Colonic mucosa (tissue), 4 donors: ENCODE measurements around the gene DUSP2. TPM values are rescaled to one million over a fixed set of nuclear protein-coding genes. Genes with fewer than 3 reads are reported as not detected.

Experiments used
- DNase-seq: peaks from one replicate; pipeline ENCODE4 v3.0.0-alpha.2; 2020
- H3K27ac ChIP-seq: fragments of 200-600 bp; one replicate; pipeline ENCODE4 v1.8.0; 2021
- H3K27me3 ChIP-seq: fragments of 200-600 bp; one replicate; pipeline ENCODE4 v1.8.0; 2021
- H3K36me3 ChIP-seq: fragments of 200-600 bp; one replicate; pipeline ENCODE4 v1.8.0; 2021
- H3K4me1 ChIP-seq: fragments of 200-600 bp; one replicate; pipeline ENCODE4 v1.8.0; 2021; ENCODE audit warnings: mild to moderate bottlenecking
- H3K4me3 ChIP-seq: fragments of 200-600 bp; one replicate; pipeline ENCODE4 v1.8.0; 2021
- H3K9ac ChIP-seq, 2 donors: one replicate each; pipeline ENCODE4 v1.7.0; 2013; ENCODE audit warnings: control low read depth in 2 of 2, low read depth in 2 of 2, low read length in 2 of 2
- H3K9me3 ChIP-seq: fragments of 200-600 bp; one replicate; pipeline ENCODE4 v1.8.0; 2021
- intact Hi-C: fragments of 100-400 bp; cut with DNase I; formaldehyde crosslinking; loops from one replicate; pipeline ENCODE4 v1.14.1; 2022
- total RNA-seq, 2 donors: library from RNA; stranded (reverse); fragmentation: NEBNext Ultra II Directional in 1 of 2; extraction: Animal tissue kit (Norgen Biotek cat#: 25700) in 1 of 2; gene quantifications; one replicate each; pipeline ENCODE4 v1.2.1, GENCODE V29; 2021
- TF ChIP-seq, protein P1 (sequence below): fragments of 200-600 bp; IDR thresholded peaks from one replicate; pipeline ENCODE4 v1.8.0; 2022; ENCODE audit warnings: antibody characterized with exemption, mild to moderate bottlenecking
- donor health status: healthy.
- donor health status: DM: no; HTN: no; CAD: no.
- donor health status: DM: no; HTN: no; CAD: no.

Gene DUSP2
- total RNA-seq, 2 donors from 2014 or later: 1.6 to 5.1 TPM

DNA sequence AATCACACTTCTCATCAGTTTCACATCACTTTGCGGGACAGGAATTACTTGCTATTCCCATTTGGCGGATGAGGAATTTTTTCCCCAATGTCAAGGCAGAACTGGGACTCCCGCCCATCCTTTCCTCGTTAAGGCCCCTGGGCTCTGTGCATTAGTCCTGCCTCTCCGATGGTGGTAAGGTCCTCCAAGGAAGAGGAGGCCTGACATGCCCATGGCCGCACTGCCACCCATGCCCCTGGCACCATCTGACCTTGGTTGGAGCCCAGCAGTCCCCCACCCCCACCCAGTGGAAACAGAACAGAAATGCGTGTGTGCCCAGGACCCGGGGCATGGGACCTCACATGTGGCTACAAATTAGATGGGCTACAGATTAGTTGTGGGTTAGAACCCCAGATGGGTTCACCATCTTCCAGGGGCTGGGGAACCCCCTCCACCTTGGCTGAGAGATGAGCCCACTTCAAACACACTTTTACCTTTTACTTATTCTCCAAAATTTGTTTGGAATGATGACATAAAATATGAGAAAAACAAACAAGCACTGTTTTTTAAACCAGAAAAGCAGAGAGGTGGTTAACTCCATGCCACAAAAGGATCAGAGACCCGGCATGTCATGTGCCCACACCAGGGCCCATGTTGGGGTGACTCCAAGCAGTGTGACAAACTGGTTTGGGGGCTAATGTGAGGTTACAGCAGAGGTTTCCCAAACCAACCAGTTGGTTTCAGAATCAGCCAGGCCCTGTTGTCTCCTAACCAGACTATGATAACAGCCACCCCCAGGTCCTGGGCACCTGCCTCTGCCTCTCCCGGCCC is 11.0 kb upstream of the DUSP2 start:
- intact Hi-C loops: no loop called here
- DNase-seq: no peak
- Histone ChIP-seq H3K27ac (no peak overlapping the region), H3K4me1 (no peaks in the 10 kb centered on the region), H3K36me3 (no peaks in the 10 kb centered on the region), H3K4me3 (no peak overlapping the region), H3K9me3 (no peaks in the 10 kb centered on the region), H3K27me3 (no peaks in the 10 kb centered on the region), H3K9ac (no peak overlapping the region)
- TF ChIP-seq, protein P1, sequence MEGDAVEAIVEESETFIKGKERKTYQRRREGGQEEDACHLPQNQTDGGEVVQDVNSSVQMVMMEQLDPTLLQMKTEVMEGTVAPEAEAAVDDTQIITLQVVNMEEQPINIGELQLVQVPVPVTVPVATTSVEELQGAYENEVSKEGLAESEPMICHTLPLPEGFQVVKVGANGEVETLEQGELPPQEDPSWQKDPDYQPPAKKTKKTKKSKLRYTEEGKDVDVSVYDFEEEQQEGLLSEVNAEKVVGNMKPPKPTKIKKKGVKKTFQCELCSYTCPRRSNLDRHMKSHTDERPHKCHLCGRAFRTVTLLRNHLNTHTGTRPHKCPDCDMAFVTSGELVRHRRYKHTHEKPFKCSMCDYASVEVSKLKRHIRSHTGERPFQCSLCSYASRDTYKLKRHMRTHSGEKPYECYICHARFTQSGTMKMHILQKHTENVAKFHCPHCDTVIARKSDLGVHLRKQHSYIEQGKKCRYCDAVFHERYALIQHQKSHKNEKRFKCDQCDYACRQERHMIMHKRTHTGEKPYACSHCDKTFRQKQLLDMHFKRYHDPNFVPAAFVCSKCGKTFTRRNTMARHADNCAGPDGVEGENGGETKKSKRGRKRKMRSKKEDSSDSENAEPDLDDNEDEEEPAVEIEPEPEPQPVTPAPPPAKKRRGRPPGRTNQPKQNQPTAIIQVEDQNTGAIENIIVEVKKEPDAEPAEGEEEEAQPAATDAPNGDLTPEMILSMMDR: no peak

DNA sequence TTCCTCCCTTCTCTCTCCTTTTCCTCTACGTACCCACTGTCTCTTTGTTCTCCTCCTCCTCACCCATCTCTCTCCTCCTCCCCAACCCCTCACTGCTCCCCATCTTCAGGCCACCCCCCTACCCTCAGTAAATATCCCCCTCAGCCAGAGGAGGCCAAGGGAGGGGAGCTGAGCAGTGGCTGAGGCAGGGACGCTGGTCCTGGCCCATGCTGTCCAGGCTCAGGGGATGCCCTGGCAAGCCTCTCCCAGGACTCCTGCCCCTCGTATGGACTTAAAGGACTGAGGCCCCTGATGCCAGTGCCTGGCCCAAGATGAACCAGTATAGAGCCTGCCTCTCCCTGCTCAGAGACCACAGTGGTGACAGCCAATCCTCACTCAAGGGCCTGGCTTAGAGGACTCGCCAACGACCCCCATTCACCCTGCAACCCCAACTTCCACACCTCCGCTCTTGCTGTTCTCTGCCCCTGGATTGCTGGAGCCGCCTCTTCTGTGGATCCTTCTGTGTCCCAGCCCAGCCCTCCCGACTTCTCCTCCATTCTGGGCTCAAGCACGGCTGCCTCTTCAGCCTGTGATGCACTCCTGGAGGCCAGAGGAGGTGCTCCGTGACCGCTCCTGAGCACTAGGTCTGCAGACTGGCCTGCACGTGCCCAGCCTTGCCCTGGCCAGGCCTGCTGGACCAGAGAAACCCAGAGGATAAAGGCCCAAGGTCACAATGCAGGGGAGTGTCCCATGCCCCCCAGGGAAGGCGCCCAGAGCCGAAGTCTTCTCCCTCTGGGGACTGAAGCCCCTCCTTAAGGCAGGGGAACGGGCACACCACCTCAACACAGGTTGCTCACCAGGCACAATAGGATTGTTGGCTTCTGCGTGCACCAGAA is 9.5 kb upstream of the DUSP2 start:
- H3K4me3 ChIP-seq: no peak overlapping the region
- DNase-seq: no peak
- TF ChIP-seq, protein P1: no peak
- no peaks in the 10 kb centered on the region for H3K4me1 ChIP-seq
- no peak overlapping the region for H3K27ac ChIP-seq
- intact Hi-C loops: no loop called here
- no peaks in the 10 kb centered on the region for H3K27me3 ChIP-seq
- no peaks in the 10 kb centered on the region for H3K9me3 ChIP-seq
- H3K9ac ChIP-seq: no peak overlapping the region
- no peaks in the 10 kb centered on the region for H3K36me3 ChIP-seq

DNA sequence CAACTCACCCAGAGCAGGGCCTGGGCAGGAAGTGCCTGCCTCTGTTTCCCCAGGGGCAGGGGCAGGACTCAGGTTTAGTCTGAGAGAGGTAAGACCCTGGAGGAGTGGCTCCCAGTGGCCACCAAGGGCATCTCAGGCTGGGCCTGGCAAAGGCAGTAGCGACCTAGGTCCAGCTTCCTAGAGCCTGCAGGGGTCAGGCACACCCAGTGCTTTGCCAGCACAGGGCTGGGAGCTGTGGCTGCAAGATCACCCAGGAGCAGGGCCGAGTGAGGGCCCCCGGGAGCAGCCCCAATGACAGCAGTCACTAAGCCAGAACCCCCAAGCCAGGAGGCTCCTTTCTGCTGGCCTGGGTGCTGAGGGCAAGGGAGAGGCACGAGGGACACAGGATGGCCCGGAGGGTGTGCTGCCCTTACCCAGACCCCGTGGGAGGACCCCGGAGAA is 8.8 kb upstream of the DUSP2 start:
- no peak for DNase-seq

DNA sequence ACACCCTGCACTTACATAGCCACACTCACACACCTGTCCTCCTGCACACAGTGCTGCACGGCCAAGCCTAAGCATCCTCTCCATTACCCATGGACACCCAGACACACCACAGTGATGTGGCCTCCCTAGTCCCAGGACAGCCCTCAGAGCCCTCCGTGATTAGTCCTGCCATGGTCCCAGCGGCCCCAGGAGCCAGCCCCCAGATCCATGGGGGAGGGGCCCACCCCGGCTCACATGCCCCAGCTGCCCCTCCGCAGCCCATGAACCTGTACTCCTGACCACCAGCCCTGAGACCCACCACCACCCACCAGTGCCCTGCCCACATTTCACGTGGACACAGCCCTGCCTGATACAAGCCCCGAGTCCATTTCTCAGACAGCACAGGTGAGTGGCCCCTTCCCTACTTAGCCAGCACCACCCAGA is 8.1 kb upstream of the DUSP2 start:
- TF ChIP-seq, protein P1: no peak
- intact Hi-C loops: no loop called here
- DNase-seq: no peak
- no peaks in the 10 kb centered on the region for H3K9me3 ChIP-seq
- no peaks in the 10 kb centered on the region for H3K36me3 ChIP-seq
- H3K9ac ChIP-seq: no peak overlapping the region
- no peak overlapping the region for H3K27ac ChIP-seq
- H3K4me1 ChIP-seq: no peaks in the 10 kb centered on the region
- H3K4me3 ChIP-seq: no peak overlapping the region
- H3K27me3 ChIP-seq: no peaks in the 10 kb centered on the region

More for the DNA sequence above, 8.8 kb upstream of the DUSP2 start:
- Histone ChIP-seq H3K9me3 (no peaks in the 10 kb centered on the region), H3K36me3 (no peaks in the 10 kb centered on the region), H3K9ac (no peak overlapping the region), H3K27me3 (no peaks in the 10 kb centered on the region), H3K27ac (no peak overlapping the region), H3K4me1 (no peaks in the 10 kb centered on the region), H3K4me3 (no peak overlapping the region)
- intact Hi-C loops: no loop called here
- TF ChIP-seq, protein P1: no peak

DNA sequence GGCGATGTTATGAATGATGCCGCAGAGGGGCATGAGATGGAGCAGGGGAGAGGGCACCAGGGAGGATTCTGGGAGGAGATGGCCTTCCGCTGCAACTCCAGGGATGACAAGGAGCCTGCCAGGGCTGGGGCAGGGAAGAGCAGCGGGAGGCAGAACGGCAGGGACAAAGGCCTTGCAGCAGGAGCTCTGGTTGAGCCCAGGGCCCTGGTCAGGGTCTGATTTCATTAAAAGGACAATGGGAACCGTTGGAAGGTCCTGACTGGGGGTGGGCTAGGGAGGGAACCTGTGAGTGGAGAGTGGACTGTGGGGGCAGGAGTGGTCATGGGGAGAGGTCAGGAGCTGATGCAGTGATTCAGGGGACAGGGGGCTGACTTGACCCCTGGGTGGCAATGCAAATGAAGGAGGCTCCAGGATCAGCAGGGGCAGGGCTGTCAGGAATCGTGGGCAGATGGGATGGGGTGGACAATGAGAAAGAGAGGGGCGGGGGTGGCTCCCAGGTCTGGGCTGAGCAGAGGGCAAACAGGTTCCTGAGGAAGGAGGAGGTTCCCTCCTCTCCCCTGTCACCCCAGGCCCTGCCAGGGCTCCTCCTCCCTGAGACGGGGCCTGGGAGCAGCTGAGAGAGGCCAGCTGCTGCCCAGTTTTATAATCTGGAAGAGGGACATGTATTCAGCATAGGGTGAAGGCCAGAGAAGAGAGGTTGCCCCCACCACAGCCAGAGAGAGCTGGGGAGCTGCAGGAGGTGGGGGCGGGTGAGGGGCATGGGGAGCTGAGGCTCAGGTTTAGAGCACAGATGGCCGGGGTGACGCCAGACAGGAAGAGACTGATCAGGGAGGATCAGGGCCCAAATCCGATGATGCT is 7.3 kb upstream of the DUSP2 start:
- no peak for DNase-seq
- H3K27ac ChIP-seq: no peak overlapping the region
- no peaks in the 10 kb centered on the region for H3K36me3 ChIP-seq
- TF ChIP-seq, protein P1: no peak
- intact Hi-C loops: no loop called here
- H3K4me1 ChIP-seq: no peaks in the 10 kb centered on the region
- no peaks in the 10 kb centered on the region for H3K9me3 ChIP-seq
- H3K9ac ChIP-seq: no peak overlapping the region
- H3K4me3 ChIP-seq: no peak overlapping the region
- H3K27me3 ChIP-seq: no peaks in the 10 kb centered on the region
